Stomach smooth muscle (tissue), 2 donors: ENCODE data around the gene NAAA.
"Not testable (repeated sequence)": the region's sequence is repeated elsewhere in the genome, so short reads cannot be mapped to it uniquely, and the experiment has no call there.

Source experiments
- H3K27ac ChIP-seq: one replicate; pipeline ENCODE4 v1.7.0; 2013; ENCODE audit warnings: mild to moderate bottlenecking, low read length, inconsistent platforms
- H3K27me3 ChIP-seq, 2 donors: one replicate each; pipeline ENCODE4 v1.7.0; 2013; ENCODE audit warnings: low read length in 2 of 2; ENCODE audit not compliant: insufficient read depth in 2 of 2, control insufficient read depth in 1 of 2
- H3K36me3 ChIP-seq, 2 donors: one replicate each; pipeline ENCODE4 v1.7.0; 2013; ENCODE audit warnings: low read length in 2 of 2; ENCODE audit not compliant: control insufficient read depth in 2 of 2, insufficient read depth in 2 of 2
- H3K4me1 ChIP-seq: one replicate; pipeline ENCODE4 v1.7.0; 2013; ENCODE audit warnings: low read length; ENCODE audit not compliant: control insufficient read depth, insufficient read depth
- H3K4me3 ChIP-seq, 2 donors: one replicate each; pipeline ENCODE4 v1.7.0; 2013; ENCODE audit warnings: low read length in 2 of 2
- H3K9ac ChIP-seq, 2 donors: one replicate each; pipeline ENCODE4 v1.7.0; 2013; ENCODE audit warnings: low read length in 2 of 2, mild to moderate bottlenecking in 1 of 2
- H3K9me3 ChIP-seq, 2 donors: one replicate each; pipeline ENCODE4 v1.7.0; 2013; ENCODE audit warnings: low read length in 2 of 2; ENCODE audit not compliant: control insufficient read depth in 2 of 2
- donor health status: healthy.
- donor health status: Pancreatic carcinoma.

The NAAA gene

DNA sequence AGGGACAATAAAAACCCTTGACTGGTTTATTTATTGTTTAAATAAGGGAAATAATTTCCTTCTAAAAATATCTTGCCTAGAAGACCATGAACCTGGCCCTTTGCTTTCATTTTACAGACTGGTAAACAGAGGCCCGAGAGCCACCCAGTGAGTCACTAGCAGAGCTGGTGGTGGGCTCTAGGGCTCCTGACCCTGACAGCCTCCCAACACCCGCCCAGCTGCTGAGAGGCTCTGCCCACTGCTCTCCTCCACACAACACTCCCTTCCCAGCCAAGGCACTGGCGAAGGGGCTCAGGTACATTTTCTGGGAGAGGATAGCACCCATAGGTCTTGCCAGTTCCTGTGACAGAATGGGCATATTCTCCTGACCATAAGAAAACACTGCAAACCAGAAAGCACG, 20.5 kb downstream of the NAAA start:
- Histone ChIP-seq H3K4me1 (peaks cover 3% of the 10 kb centered on the region), H3K9me3 (no peaks in the 10 kb centered on the region), H3K9ac (no peak overlapping the region), H3K4me3 (no peak overlapping the region), H3K36me3 (peaks cover 0 to 14% of the 10 kb centered on the region in 2 donors), H3K27ac (no peak overlapping the region), H3K27me3 (no peaks in the 10 kb centered on the region)

DNA sequence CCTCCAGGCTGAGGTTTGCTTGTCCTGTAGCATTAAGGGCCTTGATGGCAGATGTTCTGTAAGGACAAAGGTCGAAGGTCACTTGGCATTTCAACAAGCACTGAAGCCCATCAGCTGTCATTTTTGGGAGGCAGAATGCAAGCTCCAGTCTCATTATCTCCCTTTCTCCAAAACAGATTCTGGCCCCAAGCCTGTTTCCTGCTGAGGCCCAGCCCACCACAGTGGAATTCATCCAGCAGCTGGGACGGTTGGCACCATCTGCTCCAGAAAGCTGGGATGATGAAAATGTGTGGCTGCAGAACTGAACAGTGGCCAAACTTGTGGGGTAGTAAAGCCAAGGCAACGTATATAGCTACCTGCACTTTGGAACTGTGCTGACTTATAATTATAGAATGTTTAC, 20.9 kb downstream of the NAAA start:
- H3K36me3 ChIP-seq, result peaks cover 0 to 14% of the 10 kb centered on the region in 2 donors
- no peak overlapping the region for H3K9ac ChIP-seq
- no peak overlapping the region for H3K4me3 ChIP-seq

DNA sequence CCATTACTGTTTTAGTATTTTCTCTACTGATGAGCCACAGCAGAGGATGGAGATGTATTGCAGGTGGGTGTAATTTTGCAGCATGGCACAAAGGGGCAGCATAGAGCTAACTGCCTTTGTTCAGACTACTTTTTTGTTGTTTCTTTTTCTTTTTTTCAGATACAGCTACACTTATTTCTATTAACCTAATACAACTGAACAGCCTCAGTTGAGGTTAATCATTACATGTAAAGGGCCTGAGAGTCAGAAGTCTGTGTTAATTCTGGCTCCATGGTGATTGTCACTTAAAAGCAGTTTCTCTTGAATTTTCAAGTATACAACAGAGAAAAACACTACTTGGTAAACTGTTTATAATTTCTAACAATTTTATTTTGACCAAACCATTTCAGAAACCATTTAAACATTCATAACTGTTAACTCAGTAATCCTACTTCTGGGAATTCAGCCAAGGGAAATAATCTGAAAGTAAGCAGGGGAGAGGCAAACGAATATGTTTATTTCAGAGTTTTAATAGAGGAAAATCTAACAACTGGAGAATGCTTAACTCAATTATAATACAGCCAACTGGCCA, 24.6 kb downstream of the NAAA start:
- Histone ChIP-seq H3K4me1 (peaks cover 5% of the 10 kb centered on the region), H3K9me3 (no peaks in the 10 kb centered on the region), H3K4me3 (peak overlapping the region in 1 of 2 donors; percentile 23), H3K36me3 (peaks cover 0 to 8% of the 10 kb centered on the region in 2 donors), H3K27ac (no peak overlapping the region), H3K9ac (peak overlapping the region in 1 of 2 donors; percentile 30), H3K27me3 (no peaks in the 10 kb centered on the region)

More for the DNA sequence above, 20.9 kb downstream of the NAAA start:
- Histone ChIP-seq H3K9me3 (no peaks in the 10 kb centered on the region), H3K4me1 (peaks cover 5% of the 10 kb centered on the region), H3K27ac (no peak overlapping the region), H3K27me3 (no peaks in the 10 kb centered on the region)

DNA sequence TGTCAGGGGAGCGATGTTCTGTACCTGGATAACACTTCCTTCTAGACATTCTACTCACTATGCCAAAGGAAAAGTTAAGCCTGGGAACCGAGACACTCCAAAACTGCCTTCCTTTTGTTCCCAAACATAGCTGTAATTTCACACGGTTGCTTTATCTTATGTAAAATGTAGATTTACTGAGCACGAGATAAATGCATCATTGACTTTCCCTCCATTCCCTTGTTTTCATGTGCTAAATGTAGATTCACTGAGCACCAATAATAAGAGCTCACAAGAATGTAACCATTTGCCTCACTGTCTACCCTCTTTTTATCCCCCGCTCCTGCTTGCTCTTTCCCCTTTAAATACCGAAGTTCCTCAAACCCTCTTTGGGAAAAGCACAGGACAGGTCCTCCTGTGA, 27.8 kb downstream of the NAAA start:
- H3K36me3 ChIP-seq, result no peaks in the 10 kb centered on the region
- no peak overlapping the region for H3K27ac ChIP-seq
- H3K9me3 ChIP-seq, result no peaks in the 10 kb centered on the region
- no peaks in the 10 kb centered on the region for H3K27me3 ChIP-seq
- H3K4me3 ChIP-seq, result no peak overlapping the region
- peaks cover 5% of the 10 kb centered on the region for H3K4me1 ChIP-seq
- no peak overlapping the region for H3K9ac ChIP-seq

DNA sequence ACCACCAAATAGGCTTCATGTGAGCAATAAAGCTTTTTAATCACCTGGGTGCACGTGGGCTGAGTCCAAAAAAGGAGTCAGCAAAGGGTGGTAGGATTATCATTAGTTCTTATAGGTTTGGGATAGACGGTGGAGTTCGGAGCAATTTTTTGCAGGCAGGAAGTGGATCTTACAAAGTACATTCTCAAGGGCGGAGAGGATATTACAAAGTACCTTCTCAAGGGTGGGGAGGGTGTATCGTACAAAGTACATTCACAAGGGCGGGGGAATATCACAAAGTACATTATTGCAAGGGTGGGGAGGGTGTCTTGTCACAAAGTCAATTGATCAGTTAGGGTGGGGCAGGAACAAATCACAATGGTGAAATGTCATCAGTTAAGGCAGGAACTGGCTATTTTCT, 30.0 kb downstream of the NAAA start:
- not testable (repeated sequence) for H3K4me3 ChIP-seq, H3K4me1 ChIP-seq, H3K27me3 ChIP-seq, H3K27ac ChIP-seq, H3K9me3 ChIP-seq, H3K36me3 ChIP-seq, H3K9ac ChIP-seq

DNA sequence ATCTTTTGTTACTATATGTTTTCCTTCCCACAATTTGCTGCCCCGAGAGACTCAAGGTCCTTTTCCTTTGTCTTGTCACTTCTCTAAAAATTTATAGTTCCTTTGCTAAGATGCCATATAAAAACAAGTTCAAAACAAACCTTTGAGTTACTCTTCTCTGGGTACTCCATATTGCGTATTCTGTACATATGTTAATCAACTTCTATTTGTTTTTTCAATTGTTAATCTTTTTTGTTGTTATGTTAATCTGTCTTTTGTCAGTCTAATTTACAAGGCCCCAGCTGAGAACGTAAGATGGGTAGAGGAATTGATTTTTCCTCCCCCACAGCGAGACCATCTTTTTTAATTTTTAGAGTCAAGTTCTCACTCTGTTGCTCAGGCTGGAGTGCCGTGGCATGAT, 31.4 kb downstream of the NAAA start:
- Histone ChIP-seq H3K9me3 (no peaks in the 10 kb centered on the region), H3K27ac (no peak overlapping the region), H3K27me3 (no peaks in the 10 kb centered on the region), H3K4me3 (no peak overlapping the region), H3K36me3 (no peaks in the 10 kb centered on the region), H3K4me1 (no peaks in the 10 kb centered on the region), H3K9ac (no peak overlapping the region)

DNA sequence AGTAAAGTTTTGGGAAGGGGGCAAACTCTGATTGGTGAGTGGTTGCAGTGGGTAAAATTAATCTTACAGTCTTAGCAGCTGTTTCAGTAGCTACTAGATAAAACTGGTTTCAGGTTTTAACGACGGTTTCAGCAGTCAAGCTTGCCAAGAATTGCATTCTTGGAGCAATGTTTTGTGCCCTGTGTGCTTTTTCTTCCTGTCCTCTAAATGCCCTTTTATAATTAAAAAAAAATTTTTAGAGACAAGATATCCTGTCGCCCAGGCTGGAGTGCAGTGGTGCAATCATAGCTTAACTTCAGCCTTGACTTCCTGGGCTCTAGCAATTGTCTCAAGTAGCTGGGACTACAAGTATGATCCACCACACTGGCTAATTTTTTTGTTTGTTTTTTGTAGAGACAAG, 32.3 kb downstream of the NAAA start:
- no peaks in the 10 kb centered on the region for H3K36me3 ChIP-seq
- no peaks in the 10 kb centered on the region for H3K4me1 ChIP-seq
- H3K27me3 ChIP-seq, result no peaks in the 10 kb centered on the region
- H3K27ac ChIP-seq, result no peak overlapping the region
- H3K4me3 ChIP-seq, result no peak overlapping the region
- H3K9ac ChIP-seq, result no peak overlapping the region
- no peaks in the 10 kb centered on the region for H3K9me3 ChIP-seq

DNA sequence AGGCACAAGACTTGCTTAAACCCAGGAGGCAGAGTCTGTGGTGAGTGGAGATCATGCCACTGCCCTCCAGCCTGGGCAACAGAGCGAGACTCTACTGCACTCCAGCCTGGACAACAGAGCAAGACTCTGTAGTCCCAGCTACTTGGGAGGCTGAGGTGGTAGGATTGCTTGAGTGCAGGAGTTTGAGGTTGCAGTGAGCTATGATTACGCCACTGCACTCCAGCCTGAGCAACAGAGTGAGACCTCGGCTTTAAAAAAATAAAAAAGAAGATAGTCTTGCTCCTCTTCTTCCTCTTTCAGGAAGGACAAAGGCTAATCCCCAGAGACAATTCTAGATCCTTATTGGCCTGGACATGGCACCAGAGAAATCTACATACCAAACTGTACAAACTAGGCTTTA, 32.8 kb downstream of the NAAA start:
- Histone ChIP-seq H3K27ac (no peak overlapping the region), H3K9me3 (no peaks in the 10 kb centered on the region), H3K4me3 (no peak overlapping the region), H3K4me1 (no peaks in the 10 kb centered on the region), H3K9ac (no peak overlapping the region), H3K27me3 (no peaks in the 10 kb centered on the region), H3K36me3 (no peaks in the 10 kb centered on the region)

DNA sequence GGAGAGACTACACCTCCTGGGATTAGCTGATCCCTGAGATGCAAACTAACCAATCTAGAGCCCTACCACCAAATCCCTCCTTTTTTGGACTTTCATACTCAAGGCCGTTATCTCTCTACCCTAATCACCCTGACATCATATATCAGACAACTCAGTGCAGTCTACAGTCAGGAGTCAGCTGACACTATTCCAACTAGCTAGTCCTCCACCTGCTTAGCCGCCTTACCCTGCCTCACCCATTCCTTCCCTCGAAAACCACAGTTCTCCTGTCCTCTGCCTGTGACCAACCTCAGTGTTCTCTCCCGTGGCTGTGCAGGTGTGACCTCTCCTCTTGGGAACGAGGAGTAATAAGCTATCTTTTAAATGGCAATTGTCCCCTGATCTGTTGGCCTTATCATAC, 36.7 kb downstream of the NAAA start:
- Histone ChIP-seq H3K27ac (no peak overlapping the region), H3K4me1 (no peaks in the 10 kb centered on the region), H3K27me3 (no peaks in the 10 kb centered on the region), H3K4me3 (no peak overlapping the region), H3K9ac (no peak overlapping the region), H3K36me3 (no peaks in the 10 kb centered on the region), H3K9me3 (no peaks in the 10 kb centered on the region)

DNA sequence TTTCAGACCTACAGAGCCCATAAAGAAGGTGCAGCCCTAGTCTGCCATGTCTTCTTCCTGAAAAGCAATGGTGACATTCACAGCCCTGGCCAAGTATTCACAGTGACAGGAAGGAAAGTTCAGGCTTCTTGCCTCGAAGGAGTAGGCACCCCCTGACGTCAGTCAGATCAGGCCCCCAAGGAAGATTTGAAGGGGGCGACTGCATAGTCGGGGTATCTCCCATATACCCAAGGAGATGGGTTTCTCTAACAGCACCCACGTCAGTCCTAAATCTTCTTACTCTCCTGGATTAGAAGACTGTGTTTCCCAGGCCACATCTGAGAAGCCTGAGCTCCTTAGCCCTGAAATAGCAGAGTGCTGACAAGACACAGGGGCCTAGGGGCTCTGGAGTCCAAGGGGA, 38.5 kb downstream of the NAAA start, which contains the start of gene PPEF2:
Gene PPEF2 (minus strand): TSS at position 101 of the 400 bp plus-strand sequence. CDS start 6,127 bp downstream, outside the sequence.
- Histone ChIP-seq H3K9ac (no peak within 1 kb of the TSS), H3K27ac (no peak within 1 kb of the TSS), H3K36me3 (no peaks in the 10 kb centered on the region)

DNA sequence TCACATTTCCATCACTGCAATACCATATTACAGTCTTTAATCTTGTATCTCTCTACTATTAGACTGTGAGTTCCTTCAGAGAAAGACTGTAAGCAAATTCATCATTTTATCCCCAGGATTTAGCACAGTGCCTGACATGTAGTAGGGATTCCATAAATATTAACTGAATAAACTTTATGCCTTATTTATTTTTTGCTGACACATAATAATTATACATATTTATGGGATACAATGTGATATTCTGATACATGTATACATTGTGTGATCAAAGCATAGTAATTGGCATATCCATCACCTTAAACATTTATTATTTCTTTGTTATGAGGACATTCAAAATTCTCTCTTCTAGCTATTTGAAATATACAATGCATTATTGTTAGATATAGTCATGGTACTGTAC, 42.3 kb downstream of the NAAA start:
- H3K9ac ChIP-seq, result no peak overlapping the region
- no peaks in the 10 kb centered on the region for H3K9me3 ChIP-seq
- H3K4me3 ChIP-seq, result no peak overlapping the region

More for the DNA sequence above, 38.5 kb downstream of the NAAA start, which contains the start of gene PPEF2:
- Histone ChIP-seq H3K4me1 (no peaks in the 10 kb centered on the region), H3K27me3 (no peaks in the 10 kb centered on the region), H3K9me3 (no peaks in the 10 kb centered on the region), H3K4me3 (no peak within 1 kb of the TSS)

More for the DNA sequence above, 42.3 kb downstream of the NAAA start:
- Histone ChIP-seq H3K36me3 (no peaks in the 10 kb centered on the region), H3K27ac (no peak overlapping the region), H3K27me3 (no peaks in the 10 kb centered on the region), H3K4me1 (no peaks in the 10 kb centered on the region)
